Measurements from ENCODE around the gene C12orf54. TPM values are rescaled to one million over a fixed set of nuclear protein-coding genes. Genes with fewer than 3 reads are reported as not detected.

The C12orf54 gene
- total and polyA plus RNA-seq, 10 of the 15 experiments (the other 5 are each of a cell fraction or from before 2014, with no cell fraction given): 0.79 to 7.8 (median 4.2) TPM

GRCh38 chr12:48459259-48459658, 23.0 kb upstream of the C12orf54 start:
- no peaks in the 10 kb centered on the region for H3K9me3 ChIP-seq (replicated peaks; ENCODE audit: control insufficient read depth, insufficient read depth, low read length)
- no peak for ATAC-seq
- H3K4me3 ChIP-seq: no peak overlapping the region
- in situ Hi-C loops (cut with MboI): no loop called here
- BruUV-seq (replicated peaks): no TSS peak
- 37% methylated on average over 6 of the region's 6 CpGs for WGBS (ENCODE audit: insufficient coverage, insufficient replicate concordance, low lambda C conversion rate, missing lambda C conversion rate)
- intact Hi-C loops (cut with micrococcal nuclease; ENCODE audit: unreplicated experiment): loop anchor here (5.0 to 10.0 kb wide), 2 partner anchors 68 to 156 kb away; partner anchors contain the start of gene OR8S1
- TF ChIP-seq E2F4 (IDR thresholded peaks at IDR 0.05; ENCODE audit: low read depth, low read length) (no peak), FOXM1 (IDR thresholded peaks at IDR 0.05; ENCODE audit: low read depth, low read length) (no peak), GATAD2B (conservative IDR thresholded peaks at IDR 0.05; ENCODE audit: low read depth) (no peak), BACH1 (IDR thresholded peaks at IDR 0.05; ENCODE audit: borderline replicate concordance) (no peak), MYC (IDR thresholded peaks at IDR 0.05; ENCODE audit: insufficient read depth, insufficient read length, insufficient replicate concordance, low read length, severe bottlenecking) (no peak), CBFB (IDR thresholded peaks at IDR 0.05; ENCODE audit: low read depth) (no peak), CHD1 (IDR thresholded peaks at IDR 0.05; ENCODE audit: low read depth, low read length) (no peak), SP1 (IDR thresholded peaks at IDR 0.05; ENCODE audit: low read depth, low read length) (no peak), BCL11A (IDR thresholded peaks at IDR 0.05; ENCODE audit: low read depth, low read length) (no peak), TCF12 (IDR thresholded peaks at IDR 0.05; ENCODE audit: low read depth, low read length) (no peak), HDGF (IDR thresholded peaks at IDR 0.05) (no peak), RB1 (IDR thresholded peaks at IDR 0.05; ENCODE audit: borderline replicate concordance) (no peak), POLR2AphosphoS2 (IDR thresholded peaks at IDR 0.05; ENCODE audit: low read depth, low read length) (no peak), EP300 (IDR thresholded peaks at IDR 0.05; ENCODE audit: borderline replicate concordance in 1 of 2, control insufficient read depth in 1 of 2, low read depth in 2 of 2, low read length in 2 of 2) (no peak), EGR1 (IDR thresholded peaks at IDR 0.05; ENCODE audit: borderline replicate concordance in 1 of 2, low read depth in 2 of 2, low read length in 2 of 2) (no peak)
- ChIA-PET CTCF (no interaction called here), POLR2A (no interaction called here), SMC1A (ENCODE audit: uncharacterized antibody, unreplicated experiment) (no interaction called here), RAD21 (ENCODE audit: unreplicated experiment) (no interaction called here)
- H2AFZ ChIP-seq (ENCODE audit: control insufficient read depth, low read depth, low read length): no peak overlapping the region
- H3K27ac ChIP-seq (ENCODE audit: control insufficient read depth, insufficient read depth): no peak overlapping the region
- H3K4me1 ChIP-seq (ENCODE audit: control insufficient read depth, insufficient read depth, low read length): no peaks in the 10 kb centered on the region
- no peaks in the 10 kb centered on the region for H3K36me3 ChIP-seq (ENCODE audit: control insufficient read depth in 2 of 2, insufficient read depth in 2 of 2, low read length in 1 of 2)
- H3K9ac ChIP-seq (ENCODE audit: control insufficient read depth, insufficient read depth, low read length): no peak overlapping the region
- no peaks in the 10 kb centered on the region for H3K79me2 ChIP-seq (ENCODE audit: control insufficient read depth, insufficient read depth, low read length)
- no peaks in the 10 kb centered on the region; a peak in 1 of 4 replicates for H3K27me3 ChIP-seq (replicated peaks in 1 of 2; ENCODE audit: control insufficient read depth in 2 of 2, insufficient read depth in 2 of 2, low read length in 1 of 2)
- DNase-seq (ENCODE audit: low read depth, low spot score): no peak
- H3K4me2 ChIP-seq (ENCODE audit: control insufficient read depth, insufficient read depth): no peak overlapping the region
- no peak for FAIRE-seq
- H4K20me1 ChIP-seq (ENCODE audit: control insufficient read depth, insufficient read depth): no peaks in the 10 kb centered on the region
